Esophagus squamous epithelium (tissue), 5 donors: ENCODE data around the gene LIMCH1. TPM values are rescaled to one million over a fixed set of nuclear protein-coding genes. Genes with fewer than 3 reads are reported as not detected.
A peak's percentile ranks its signal among the peaks of the same experiment; 100 is the strongest.

Experiments used
- DNase-seq: peaks from one replicate; lab custom pipeline; 2025; lab: John Stamatoyannopoulos, UW
- H3K27ac ChIP-seq, 4 donors: fragments of 200-600 bp; sonication (generic); one replicate each; pipeline ENCODE4 v1.5.1; 2016 to 2019; ENCODE audit warnings: mild to moderate bottlenecking in 1 of 4
- H3K27me3 ChIP-seq, 4 donors: fragments of 200-600 bp; sonication (generic); 1 replicate in 3 of 4; 2 replicates in 1 of 4; pipeline versions ENCODE4 v1.5.1 to v1.6.0; 2017 to 2021; ENCODE audit warnings: antibody characterized with exemption in 1 of 4
- H3K36me3 ChIP-seq, 3 donors: fragments of 200-600 bp; sonication (generic); one replicate each; pipeline ENCODE4 v1.5.1; 2016 to 2019
- H3K4me1 ChIP-seq, 3 donors: fragments of 200-600 bp; sonication (generic); one replicate each; pipeline ENCODE4 v1.5.1; 2017 to 2019
- H3K4me3 ChIP-seq, 4 donors: fragments of 200-600 bp; sonication (generic); 1 replicate in 3 of 4; 2 replicates in 1 of 4; pipeline ENCODE4 v1.5.1; 2016 to 2019; ENCODE audit warnings: mild to moderate bottlenecking in 2 of 4, moderate library complexity in 1 of 4
- H3K9me3 ChIP-seq, 3 donors: fragments of 200-600 bp; sonication (generic); one replicate each; pipeline ENCODE4 v1.5.1; 2016 to 2019
- CTCF ChIP-seq, 6 experiments: fragments of 450-650 bp in 4 of 6; fragments of 200-600 bp in 2 of 6; sonication (generic) in 2 of 6; IDR thresholded peaks; one replicate each; pipeline ENCODE4 v1.5.1; 2016 to 2019; ENCODE audit warnings: antibody characterized with exemption in 6 of 6, mild to moderate bottlenecking in 4 of 6, moderate library complexity in 4 of 6
- POLR2A ChIP-seq, 4 donors: fragments of 450-650 bp; IDR thresholded peaks; one replicate each; pipeline ENCODE4 v1.6.1; 2017; ENCODE audit warnings: antibody characterized with exemption in 4 of 4, mild to moderate bottlenecking in 4 of 4, moderate library complexity in 3 of 4
- WGBS, 2 donors: methylation state at CpG; one replicate each; pipeline ENCODE4 v1.1.5; 2018; 5-methylcytosine and 5-hydroxymethylcytosine counted together
- intact Hi-C: fragments of 100-400 bp; cut with DNase I; formaldehyde crosslinking; loops from one replicate; pipeline ENCODE4 v1.15.0; 2022
- total RNA-seq, 4 donors: library from RNA; depleted of rRNA; stranded (reverse); fragments of >200 nt; gene quantifications; one replicate each; pipeline ENCODE4 v1.1.0, GENCODE V29; 2016
- donor health status: DM: yes; HTN: yes; CAD: no.

Gene LIMCH1
- total RNA-seq, 4 donors from 2014 or later, result 9.8 to 19.1 (median 13.1) TPM

GRCh38 chr4:41586675-41587225 lies 48.8 kb downstream of the LIMCH1 start:
- Histone ChIP-seq H3K4me1 (peaks cover 3 to 13% (median 5%) of the 10 kb centered on the region in 3 donors), H3K27ac (no peak overlapping the region), H3K9me3 (no peaks in the 10 kb centered on the region), H3K36me3 (no peaks in the 10 kb centered on the region), H3K4me3 (no peak overlapping the region), H3K27me3 (no peaks in the 10 kb centered on the region)
- WGBS, 2 donors, result 93 to 95% methylated on average over 2 of the region's 2 CpGs
- TF ChIP-seq POLR2A (IDR thresholded peaks at IDR 0.05) (no peak), CTCF (IDR thresholded peaks at IDR 0.05) (no peak)
- intact Hi-C loops, result no loop called here
- no peak for DNase-seq

DNA sequence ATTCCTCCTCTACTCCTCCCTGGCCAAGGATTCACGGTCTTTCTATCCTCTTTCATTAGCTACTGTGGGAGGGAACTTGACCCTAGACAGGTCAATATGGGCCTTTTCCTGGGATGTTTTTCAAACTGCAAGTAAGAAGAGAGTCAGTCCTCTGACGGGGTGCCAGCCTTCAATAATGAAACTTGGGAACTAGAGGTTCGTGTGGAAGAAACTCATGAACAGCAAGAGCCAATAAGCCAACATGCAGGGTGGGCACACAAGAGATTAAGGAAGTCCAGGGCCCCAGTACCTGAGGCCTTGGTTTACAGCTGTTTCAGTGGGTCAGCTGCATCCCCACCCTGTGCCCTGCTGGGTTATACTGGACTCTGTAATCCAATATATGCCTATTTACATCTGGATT lies 49.3 kb downstream of the LIMCH1 start:
- H3K9me3 ChIP-seq, result no peaks in the 10 kb centered on the region
- no peaks in the 10 kb centered on the region for H3K36me3 ChIP-seq
- H3K27ac ChIP-seq, result no peak overlapping the region
- intact Hi-C loops, result no loop called here
- H3K4me3 ChIP-seq, result no peak overlapping the region
- TF ChIP-seq CTCF (IDR thresholded peaks at IDR 0.05) (no peak), POLR2A (IDR thresholded peaks at IDR 0.05) (no peak)
- no peak for DNase-seq
- peaks cover 3 to 13% (median 5%) of the 10 kb centered on the region in 3 donors for H3K4me1 ChIP-seq
- no peaks in the 10 kb centered on the region for H3K27me3 ChIP-seq
- 45 to 85% methylated on average over 1 to 3 of the region's 3 CpGs for WGBS, 2 donors

DNA sequence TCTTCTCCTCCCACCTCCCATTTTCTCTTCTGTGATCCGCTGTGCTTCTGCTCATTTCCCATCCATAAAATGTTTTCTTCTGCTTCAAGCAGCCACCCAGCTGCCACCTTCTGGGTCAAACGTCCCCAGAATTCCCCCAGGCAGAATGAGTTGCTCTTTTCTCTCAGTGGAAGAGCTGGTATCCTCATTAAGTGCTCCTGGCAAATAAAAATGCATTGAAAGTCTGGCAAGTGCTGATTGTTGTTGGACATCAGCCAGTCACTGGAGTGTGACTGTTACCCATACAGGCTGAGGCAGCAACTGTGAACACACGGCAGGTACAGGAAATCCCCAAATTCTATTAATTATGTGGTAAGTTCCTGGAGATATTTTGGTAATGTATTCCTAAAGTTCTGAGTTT lies 52.6 kb downstream of the LIMCH1 start:
- Histone ChIP-seq H3K9me3 (no peaks in the 10 kb centered on the region), H3K36me3 (no peaks in the 10 kb centered on the region), H3K27ac (peak overlapping the region in 1 of 4 donors; percentile 41), H3K4me3 (no peak overlapping the region), H3K27me3 (no peaks in the 10 kb centered on the region), H3K4me1 (peaks cover 8 to 25% (median 8%) of the 10 kb centered on the region in 3 donors)
- no peak for DNase-seq
- intact Hi-C loops, result no loop called here
- TF ChIP-seq POLR2A (IDR thresholded peaks at IDR 0.05) (no peak), CTCF (IDR thresholded peaks at IDR 0.05) (no peak)
- 14 to 19% methylated on average over 3 of the region's 3 CpGs for WGBS, 2 donors

DNA sequence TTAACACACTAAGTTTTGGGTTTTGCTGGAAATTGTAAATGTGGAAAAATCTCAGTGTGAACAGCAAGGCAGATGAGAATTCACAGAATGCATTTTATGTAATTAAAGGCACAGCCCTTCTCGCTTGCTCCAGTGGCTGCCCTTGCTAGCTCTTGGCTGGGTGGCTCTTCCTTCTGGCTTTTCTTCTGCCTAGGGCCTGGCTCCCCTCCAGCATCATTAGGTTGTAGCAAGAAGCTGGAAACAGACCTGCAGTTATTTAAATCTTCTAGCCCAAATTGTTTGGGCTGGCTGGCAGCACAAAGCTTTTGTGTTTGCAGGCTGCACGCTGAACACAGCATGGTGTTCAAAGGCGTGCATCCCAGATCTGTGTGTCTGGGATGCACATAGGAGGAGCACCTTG lies 56.5 kb downstream of the LIMCH1 start:
- no peak for DNase-seq
- no peak overlapping the region for H3K4me3 ChIP-seq
- no peak overlapping the region for H3K27ac ChIP-seq
- TF ChIP-seq CTCF (IDR thresholded peaks at IDR 0.05) (no peak), POLR2A (IDR thresholded peaks at IDR 0.05) (no peak)
- H3K27me3 ChIP-seq, result no peaks in the 10 kb centered on the region
- peaks cover 8 to 25% (median 8%) of the 10 kb centered on the region in 3 donors for H3K4me1 ChIP-seq
- WGBS, 2 donors, result 36 to 44% methylated on average over 1 to 3 of the region's 3 CpGs
- H3K9me3 ChIP-seq, result no peaks in the 10 kb centered on the region
- intact Hi-C loops, result no loop called here
- H3K36me3 ChIP-seq, result no peaks in the 10 kb centered on the region

DNA sequence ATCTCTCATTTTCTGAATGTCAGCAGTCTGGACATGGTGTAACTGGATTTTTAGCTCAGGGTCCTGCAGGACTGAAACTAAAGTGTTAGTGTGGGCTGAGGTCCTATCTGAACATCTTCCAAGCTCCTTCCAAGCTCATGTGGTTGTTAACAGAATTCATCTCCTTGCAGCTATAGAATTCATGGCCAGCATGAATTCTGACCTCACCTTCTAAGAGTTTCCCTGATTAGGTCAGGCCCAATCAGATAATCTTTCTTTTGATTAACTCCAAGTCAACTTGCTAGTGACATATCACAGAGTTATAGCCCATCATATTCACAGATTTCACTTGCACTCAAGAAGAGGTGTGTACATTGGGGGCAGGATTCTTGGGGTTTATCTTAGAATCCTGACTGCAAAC lies 59.5 kb downstream of the LIMCH1 start:
- Histone ChIP-seq H3K36me3 (no peaks in the 10 kb centered on the region), H3K4me3 (no peak overlapping the region), H3K27me3 (no peaks in the 10 kb centered on the region), H3K9me3 (no peaks in the 10 kb centered on the region), H3K4me1 (peaks cover 3 to 32% (median 5%) of the 10 kb centered on the region in 3 donors), H3K27ac (no peak overlapping the region)
- intact Hi-C loops, result no loop called here
- TF ChIP-seq POLR2A (IDR thresholded peaks at IDR 0.05) (no peak), CTCF (IDR thresholded peaks at IDR 0.05) (no peak)
- DNase-seq, result no peak
